Skeletal muscle cell (primary cell): ENCODE measurements around the gene LAMP5.

Experiments
- DNase-seq: peaks from one replicate; pipeline ENCODE4 v3.0.0-alpha.2; 2010; ENCODE audit warnings: low read depth
- H3K4me3 ChIP-seq: 2 replicates; pipeline ENCODE4 v1.5.1; 2011; ENCODE audit warnings: low read depth, mild to moderate bottlenecking, control low read depth, low read length, moderate library complexity

Gene LAMP5, protein sequence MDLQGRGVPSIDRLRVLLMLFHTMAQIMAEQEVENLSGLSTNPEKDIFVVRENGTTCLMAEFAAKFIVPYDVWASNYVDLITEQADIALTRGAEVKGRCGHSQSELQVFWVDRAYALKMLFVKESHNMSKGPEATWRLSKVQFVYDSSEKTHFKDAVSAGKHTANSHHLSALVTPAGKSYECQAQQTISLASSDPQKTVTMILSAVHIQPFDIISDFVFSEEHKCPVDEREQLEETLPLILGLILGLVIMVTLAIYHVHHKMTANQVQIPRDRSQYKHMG

DNA sequence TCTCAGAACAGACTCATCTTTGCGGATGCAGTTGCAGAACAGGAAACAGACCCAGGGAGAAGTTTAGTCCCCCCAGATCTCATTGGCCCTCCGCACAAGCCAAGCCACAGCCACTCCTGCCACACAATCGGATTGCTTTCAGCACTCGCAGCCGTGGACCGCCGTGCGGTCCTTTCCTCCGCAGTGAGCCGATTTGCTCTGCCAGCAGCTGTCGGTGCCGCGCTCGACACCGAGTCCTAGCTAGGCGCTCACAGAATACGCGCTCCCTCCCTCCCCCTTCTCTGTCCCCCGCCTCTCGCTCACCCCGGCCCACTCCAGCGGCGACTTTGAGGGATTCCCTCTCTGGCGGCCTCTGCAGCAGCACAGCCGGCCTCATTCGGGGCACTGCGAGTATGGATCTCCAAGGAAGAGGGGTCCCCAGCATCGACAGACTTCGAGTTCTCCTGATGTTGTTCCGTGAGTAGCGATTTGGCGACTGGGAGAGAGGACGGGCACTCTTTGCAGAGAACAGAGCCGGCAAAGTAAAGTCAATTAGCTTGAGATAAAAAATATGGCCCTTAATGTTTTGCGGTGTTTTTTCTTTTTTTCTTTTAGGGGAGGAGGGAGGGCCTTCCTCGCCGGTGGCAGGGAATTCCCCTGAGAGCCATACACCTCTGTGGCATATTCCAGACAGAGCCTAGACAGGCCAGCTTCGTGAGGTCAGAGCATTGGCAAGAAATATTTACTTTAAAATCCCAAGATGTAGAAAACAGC, at the start of gene LAMP5:
TSS of gene LAMP5 (plus strand) at position 130 of the 753 bp plus-strand sequence. CDS start at position 393, 263 bp downstream.
- DNase-seq, result no peak

DNA sequence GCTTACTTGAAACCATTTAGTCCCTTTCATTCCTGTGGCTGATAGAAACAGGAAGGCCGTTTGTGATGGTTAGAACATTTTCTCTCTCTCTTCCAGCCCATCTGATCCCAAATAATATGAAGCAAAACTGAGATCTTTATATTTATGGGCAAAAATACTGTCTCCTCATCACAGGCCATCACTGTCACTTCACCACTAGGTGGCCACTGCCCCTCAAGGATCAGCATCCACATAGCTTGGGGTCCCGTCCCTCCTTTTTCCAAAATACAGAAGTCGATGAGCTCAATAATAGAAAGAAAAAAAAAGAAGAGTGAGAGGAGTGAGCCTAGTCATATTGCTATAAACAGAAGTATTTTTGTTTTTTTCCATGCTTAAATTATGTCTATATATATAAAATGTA, 46.4 kb upstream of the LAMP5 start:
- DNase-seq, result no peak
- H3K4me3 ChIP-seq, result no peak overlapping the region

More for the DNA sequence above, at the start of gene LAMP5:
- H3K4me3 ChIP-seq, result peak within 1 kb of the TSS; percentile 20

DNA sequence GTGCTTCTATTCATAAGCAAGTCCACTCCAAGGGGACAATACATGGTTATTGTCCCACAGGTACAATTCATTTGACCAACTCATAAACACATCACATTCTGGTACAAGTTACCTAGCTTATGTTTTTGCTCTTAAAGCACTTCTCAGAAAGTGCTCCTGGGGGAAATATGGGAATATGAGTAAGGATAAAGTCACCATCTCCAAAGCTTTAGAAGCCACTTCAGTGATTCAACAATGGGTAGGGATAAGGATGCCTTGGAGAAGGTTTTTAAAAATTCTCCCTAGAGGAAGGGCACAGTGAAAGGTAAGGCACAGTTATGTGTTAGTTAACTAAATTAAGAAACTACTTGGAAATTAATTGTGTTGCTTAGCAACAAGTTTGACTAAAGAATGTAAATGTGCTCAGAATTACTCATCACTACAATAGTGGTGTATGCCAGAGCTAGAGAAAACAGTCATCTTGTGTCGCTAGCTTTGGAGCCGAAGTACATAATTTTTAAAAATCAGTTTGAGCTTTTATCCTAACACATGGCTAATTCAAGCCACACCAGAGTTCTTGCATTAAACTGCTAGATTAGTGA, 39.5 kb upstream of the LAMP5 start:
- DNase-seq, result no peak
- H3K4me3 ChIP-seq, result no peak overlapping the region

DNA sequence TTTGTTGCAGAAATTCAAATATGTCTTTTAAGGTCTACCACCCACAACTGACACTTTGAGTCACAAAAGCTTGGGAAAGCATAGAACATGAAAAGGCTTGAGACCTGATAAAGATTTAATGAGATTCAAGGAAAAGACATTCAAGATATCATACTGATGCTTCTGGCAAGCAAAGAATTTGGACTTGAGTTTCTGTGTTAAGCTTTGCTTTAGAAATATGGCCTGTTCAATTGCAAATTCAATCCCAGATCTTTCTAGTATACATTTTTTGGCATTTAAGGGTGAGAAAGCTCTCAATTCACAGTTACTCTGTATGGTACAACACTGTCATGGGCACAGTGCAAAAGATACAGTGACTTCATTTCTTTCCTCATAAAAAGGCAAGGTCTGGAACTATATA, 38.9 kb upstream of the LAMP5 start:
- H3K4me3 ChIP-seq, result no peak overlapping the region
- DNase-seq, result no peak

DNA sequence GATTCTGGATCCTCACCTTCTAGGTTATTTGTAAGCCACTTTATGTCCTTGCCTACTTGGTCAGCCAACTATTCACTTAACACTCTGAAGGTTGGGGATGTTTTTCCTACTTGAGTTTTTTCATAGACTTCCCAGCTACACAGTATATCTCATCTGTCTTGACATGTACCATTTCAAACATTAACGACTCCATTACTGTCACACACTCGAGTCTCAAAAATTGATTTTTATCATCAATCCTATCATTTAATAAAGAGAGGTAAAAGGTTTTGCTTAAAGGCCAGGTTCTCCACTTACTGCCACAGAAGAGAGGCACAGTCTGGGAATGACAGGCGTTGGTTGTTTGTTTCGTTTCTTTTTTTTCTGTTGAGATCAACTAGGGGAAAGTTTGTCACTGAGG, 38.2 kb upstream of the LAMP5 start:
- H3K4me3 ChIP-seq, result no peak overlapping the region
- no peak for DNase-seq

DNA sequence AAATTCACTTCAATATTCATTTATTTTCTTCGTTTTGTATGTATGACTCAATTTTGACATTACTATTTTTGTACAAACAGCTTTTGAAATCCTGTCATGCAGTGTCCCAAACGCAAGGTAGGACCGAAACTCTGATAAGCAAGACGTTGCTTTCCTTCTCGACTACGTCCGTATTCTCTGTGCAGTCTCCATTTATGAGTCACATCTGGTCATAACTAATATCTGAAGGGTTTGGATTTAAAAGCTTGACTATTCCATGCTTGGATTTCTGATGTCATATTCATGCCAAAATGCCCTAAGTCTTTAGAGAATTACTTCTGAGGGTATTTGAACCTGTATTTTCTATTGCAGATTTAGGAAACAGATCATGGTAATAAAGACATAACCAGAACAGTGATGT, 37.8 kb upstream of the LAMP5 start:
- no peak for DNase-seq
- no peak overlapping the region for H3K4me3 ChIP-seq

DNA sequence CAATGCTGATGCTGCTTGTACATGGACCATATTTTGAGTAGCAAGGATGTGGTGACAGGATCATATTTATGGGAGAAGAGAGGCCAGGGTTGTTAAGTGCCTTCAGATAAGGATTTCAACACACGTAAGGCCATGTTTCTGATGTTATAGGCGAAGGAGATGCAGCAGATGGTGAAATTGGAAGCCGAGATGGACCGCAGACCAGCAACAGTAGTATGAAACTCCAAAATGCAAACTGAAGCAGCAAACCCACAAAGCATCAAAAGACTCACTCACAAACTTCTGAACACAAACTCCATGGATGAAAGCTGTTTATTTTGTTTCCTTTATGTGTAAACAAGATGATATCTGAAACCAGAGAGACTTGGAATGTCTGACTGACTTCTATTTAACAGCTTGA, 35.6 kb upstream of the LAMP5 start:
- no peak overlapping the region for H3K4me3 ChIP-seq
- DNase-seq, result no peak

DNA sequence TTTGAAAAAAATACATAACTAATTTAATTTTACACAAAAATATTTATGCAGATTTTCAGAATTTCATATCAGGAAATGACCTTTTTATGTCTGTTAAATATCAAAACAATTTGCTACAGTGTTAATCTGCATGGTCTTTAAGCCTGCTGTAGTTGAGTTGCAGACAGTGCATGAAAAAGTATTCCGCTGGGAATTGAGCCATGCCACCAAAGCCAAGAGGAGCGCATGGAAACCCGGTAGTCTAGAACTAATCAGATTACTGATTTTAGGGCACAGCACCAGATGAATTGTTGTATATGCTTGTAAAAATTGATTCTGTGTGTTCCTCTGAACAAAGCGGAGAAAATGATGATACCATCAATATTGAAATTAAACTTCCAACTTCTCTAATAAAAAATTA, 34.3 kb upstream of the LAMP5 start:
- no peak for DNase-seq
- H3K4me3 ChIP-seq, result no peak overlapping the region

DNA sequence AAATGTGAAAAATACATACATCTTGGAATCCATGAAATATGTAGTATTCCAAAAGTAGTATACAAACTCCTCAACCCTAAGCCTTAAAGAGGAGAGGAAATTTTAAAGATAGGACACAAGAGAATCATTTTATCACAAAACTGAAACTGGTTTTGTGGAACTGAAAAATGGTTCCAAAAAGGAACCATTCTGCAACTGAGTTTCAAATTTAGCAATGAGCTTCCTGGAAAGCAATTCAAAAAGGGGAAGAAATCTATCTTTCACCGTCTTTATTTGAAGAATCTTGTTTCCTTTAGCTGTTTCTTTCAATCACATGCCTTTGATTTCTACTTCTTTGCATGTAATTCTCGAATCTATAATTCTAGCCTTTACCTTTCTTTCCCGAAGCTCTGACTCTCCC, 32.2 kb upstream of the LAMP5 start:
- no peak for DNase-seq
- no peak overlapping the region for H3K4me3 ChIP-seq

DNA sequence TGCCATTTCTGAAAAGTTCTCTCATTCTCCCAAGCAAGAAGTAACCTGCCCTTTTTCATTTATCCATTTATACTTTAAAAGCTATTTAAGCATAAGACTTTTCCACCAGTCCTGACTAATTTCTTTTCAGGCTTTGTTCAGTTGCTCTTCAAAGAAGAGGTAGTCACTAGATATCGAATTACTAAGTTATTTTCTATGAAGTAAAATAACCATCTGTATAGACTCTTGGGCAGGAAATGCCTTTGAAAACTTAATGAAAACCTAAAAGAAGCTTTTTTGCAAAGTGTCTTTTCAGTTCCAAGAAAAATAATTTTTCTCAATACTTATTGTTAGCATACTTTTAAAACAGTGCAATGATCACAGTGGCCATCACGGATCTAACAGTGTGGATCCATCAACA, 31.3 kb upstream of the LAMP5 start:
- no peak overlapping the region for H3K4me3 ChIP-seq
- no peak for DNase-seq

DNA sequence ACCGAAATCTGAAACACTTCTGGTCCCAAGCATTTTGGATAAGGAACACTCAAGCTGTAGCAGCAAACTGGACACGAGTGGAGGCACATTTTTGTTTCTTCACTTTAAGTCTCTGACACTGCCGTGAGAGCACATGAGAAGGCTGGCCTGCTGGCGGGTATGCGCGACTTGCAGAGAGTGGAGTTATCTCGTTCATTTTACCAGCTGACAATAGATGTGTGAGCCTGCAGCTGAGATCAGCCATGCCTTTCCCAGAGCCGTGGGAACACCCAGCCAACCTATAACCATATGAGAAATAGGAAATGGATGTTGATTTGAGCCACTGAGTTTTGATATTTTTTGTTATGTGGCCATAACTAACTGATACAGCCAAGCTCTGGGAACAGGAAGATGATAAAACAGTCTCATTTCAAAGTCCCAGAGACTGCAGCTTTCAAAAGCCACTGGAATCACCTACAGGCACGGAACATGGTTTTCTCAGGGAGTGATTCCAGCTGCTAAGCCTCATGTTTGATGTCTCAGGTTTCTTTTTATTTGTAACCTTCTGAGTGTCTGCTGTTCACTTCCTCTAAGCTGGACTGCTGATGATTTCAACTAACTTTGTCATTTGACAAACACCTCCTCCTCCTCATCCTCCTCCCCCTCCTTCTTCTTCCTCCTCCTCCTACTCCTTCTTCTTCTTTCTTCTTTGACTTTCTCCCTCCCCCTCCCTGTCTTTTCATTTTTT, 28.6 kb upstream of the LAMP5 start:
- H3K4me3 ChIP-seq, result no peak overlapping the region

DNA sequence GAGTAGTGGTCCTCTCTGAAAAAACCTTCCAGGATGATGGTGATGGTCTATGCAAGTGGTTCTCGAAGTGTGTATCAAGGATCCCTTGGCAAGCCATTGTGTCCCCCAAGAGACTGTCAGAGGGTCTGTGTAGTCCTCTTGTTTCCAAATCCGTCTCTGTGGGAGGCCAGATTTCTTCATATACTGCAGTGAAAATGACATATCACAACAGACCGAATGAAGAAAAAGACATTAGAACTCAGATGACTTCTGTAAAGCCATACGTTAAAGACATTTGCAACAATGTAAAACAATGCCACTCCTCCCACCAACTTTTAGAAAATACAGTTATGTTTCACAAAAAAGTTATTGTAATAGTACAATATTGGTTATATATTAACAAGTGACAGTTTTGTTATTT, 27.2 kb upstream of the LAMP5 start:
- DNase-seq, result no peak
- H3K4me3 ChIP-seq, result no peak overlapping the region

More for the DNA sequence above, 28.6 kb upstream of the LAMP5 start:
- no peak for DNase-seq

DNA sequence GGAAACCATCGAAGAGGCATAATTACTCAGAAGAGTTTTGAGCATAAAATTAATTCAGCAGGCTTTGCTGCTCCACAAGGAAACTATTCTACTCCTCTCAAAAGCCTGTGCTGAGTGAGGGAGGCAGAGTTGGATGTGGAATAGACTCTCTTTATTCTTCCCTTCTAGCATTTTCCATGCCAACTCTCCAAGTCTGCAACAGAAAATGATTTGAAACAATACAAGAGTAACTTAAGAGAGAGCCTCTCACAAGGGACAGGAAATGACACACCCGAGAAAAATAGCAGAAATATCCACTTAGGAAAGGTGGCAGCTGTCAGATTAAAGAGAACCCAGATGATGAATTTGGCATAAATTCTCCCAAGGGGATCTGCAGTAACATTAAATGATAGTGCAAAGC, 26.3 kb upstream of the LAMP5 start:
- H3K4me3 ChIP-seq, result no peak overlapping the region
- no peak for DNase-seq

DNA sequence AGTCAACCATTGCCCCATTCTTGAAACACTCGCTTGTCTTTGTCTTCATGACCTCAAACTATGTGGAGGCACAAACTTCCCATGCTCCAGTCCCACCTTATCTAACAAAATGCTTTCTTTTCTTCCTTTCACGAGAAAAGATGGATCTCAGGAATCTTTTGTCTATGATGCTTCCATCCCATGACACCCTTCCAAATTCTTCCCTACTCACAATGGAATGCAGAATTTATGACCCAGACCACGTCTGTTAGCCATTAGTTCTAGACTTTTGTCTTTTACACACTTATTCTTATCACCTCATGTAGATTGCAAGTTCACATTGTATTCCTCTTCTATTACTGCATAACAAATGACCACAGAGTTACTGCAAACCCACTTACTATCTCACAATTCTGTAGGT, 24.2 kb upstream of the LAMP5 start:
- no peak for DNase-seq
- H3K4me3 ChIP-seq, result no peak overlapping the region

DNA sequence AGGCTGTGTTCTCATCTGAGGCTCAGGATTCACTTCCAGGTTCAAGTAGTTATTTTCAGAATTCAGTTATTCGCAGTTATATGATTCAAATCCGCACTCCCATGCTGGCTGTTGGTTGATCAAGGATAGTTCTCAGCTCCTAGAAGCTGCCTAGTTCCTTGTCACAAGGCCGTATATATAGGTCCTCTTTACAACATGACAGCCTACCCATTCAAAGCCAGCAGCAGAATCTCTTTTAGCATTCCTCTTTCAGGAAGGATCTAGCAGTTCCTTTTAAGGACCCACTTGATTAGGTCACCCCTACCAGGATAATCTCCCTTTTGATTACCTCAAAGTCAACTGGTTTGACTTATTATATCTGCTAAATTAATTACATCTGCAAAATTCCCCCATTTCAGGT, 23.8 kb upstream of the LAMP5 start:
- DNase-seq, result no peak
- no peak overlapping the region for H3K4me3 ChIP-seq

DNA sequence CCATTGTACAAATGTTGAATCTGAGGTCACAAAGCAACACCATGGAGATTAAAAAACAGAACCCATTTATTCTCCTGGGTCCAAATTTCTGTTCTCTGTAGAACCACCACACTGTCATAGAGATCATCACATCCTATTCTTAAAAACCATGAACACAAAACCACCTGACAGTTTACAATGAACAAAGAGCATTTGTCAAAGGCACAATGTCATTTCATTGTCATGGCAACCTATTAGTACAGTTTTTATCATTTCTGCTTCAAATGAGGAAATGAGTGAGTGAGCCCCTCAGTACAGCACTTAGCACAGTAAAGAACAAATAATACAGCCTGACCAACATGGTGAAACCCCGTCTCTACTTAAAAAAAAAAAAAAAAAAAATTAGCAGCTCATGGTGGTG, 23.1 kb upstream of the LAMP5 start:
- H3K4me3 ChIP-seq, result no peak overlapping the region
- no peak for DNase-seq

DNA sequence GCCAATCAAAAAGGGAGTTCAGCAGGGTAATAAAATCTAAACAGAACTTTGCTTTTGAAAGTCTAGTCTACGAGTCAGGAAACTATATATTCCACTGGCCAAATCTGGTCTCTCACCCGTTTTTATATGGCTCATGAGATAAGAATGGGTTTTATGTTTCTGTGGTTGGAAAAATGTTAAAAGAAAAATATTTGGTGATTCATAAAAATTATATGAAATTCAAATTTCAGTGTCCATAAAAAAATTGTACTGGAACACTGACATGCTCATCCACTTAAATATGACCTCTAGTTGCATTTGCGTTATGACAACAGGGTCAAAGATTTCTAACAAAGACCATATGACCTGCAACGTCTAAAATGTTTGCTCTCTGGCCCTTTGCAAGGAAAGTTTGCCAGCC, 22.3 kb upstream of the LAMP5 start:
- DNase-seq, result no peak
- no peak overlapping the region for H3K4me3 ChIP-seq

DNA sequence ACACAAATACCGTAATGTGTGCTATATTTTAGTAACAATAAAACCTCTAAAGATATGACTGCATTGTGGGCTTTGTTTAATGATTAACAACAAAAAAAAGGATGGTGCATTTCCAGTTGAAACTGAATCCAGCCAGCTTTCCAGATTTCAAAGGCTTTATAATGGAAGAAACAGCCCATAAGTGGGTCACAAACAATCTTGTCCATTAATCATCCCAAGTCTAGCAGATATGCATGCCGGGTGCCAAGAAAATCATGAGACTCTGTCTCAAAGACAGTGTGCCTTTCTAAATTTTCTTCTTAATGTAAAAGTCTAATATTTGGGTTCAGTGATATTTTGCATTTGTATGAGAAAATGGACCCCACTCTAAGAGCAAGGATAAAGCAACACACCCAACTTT, 20.6 kb upstream of the LAMP5 start:
- H3K4me3 ChIP-seq, result no peak overlapping the region
- DNase-seq, result no peak

DNA sequence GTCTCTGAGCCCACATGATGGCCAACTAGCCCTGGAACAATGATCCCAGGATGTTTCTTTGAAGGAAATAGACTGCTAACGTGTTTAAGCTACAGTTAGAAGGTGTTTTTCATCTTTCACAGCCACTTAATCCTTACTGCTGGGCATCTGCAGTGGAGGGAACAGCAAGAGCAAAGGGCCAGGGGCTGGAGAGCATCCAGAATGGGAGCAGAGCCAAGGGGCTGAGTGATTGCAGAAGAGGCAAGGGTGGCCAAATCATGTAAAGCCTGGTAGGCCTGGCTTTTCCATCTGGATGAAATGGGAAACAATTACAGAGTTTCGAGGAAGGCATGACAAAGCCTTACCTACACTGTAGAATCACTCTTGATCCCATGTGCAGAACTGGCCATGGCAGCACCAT, 18.7 kb upstream of the LAMP5 start:
- no peak overlapping the region for H3K4me3 ChIP-seq
- DNase-seq, result no peak

DNA sequence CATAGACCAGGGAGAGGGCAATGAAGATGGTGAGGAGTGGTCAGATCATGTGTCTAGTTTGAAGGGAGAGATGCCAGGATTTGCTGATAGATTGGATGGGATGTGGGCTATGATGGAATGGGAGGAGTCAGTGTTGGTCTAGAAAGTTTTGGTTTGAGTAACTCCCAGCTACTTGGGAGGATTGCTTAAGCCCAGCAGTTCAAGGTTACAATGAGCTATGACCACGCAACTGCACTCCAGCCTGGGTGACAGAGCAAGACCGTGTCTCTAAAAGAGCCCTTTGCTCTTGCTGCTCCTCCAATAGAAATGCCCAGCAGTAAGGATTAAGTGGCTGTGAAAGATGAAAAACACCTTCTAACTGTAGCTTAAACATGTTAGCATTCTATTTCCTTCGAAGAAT, 18.2 kb upstream of the LAMP5 start:
- DNase-seq, result no peak
- no peak overlapping the region for H3K4me3 ChIP-seq
